ENCODE measurements around the gene NEDD9.

DNA sequence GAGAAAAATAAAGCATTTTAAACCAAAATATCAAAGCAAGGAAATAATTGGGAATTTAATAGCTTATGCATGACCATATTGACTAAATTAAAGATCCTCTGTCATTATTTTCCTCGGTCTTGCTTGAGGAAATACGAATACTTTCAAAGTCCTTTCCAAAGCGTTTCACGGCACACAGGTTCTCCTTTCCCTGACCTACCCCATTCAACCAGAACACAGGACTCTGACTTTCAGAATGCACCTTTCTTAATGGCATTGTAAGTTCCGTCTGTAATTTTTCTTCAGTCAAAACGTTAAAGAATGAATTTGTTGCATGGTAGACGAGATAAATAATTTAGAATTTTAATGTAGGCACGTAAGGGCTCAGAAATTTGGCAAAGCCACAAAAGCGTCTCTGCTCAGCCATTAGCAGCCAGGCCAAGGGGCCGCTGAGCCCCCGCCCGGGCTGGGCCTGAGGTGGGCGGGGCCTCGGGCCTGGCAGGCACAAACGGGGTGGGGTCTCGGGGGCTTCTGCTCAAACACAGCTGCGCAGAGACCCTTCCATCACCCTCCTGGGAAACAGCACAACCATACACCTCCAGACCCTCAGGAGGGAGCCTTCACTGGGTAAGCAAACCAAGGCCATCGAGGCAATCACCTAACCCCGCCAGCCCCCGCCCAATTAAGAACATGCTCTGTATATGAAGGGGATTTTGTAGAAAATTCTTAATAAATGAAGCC, 3.4 kb downstream of the NEDD9 start:
- no peak for TF ChIP-seq CTCF (conservative IDR thresholded peaks at IDR 0.05; ENCODE audit: low read depth, low read length)
- TF ChIP-seq RCOR1 (IDR thresholded peaks at IDR 0.05; ENCODE audit: insufficient replicate concordance, low read length): no peak
- TF ChIP-seq RAD21 (IDR thresholded peaks at IDR 0.05; ENCODE audit: low read length): no peak

All from IMR-90 (cell line).